Measurements from ENCODE around the gene MUSTN1. TPM values are rescaled to one million over a fixed set of nuclear protein-coding genes. Genes with fewer than 3 reads are reported as not detected.

Gene MUSTN1
- polyA plus RNA-seq, 2 of the 4 experiments (the other 2 are of a cell fraction) = not detected

DNA sequence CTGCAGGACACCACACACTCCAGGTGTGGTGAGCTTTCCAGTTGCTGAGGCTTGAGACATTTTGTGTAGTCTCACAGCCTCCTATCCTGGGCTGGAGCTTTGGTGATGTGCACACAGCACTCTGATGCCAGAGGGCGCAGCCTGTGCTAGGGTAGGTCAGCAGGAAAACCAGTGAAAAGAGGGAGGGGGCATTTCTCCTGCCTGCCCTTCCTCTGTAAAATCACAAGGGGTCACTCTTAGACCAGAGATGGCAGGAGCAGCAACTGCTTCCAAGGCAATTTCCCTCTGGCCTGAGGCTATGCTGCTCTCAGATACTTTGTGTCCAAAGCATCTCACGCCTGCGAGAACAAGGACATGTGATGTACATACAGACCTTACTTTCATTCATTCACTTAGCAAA lies 16.5 kb upstream of the MUSTN1 start:
- TF ChIP-seq SMC3 (IDR thresholded peaks at IDR 0.05) (peak; percentile 49; the same call in 2 of the 3 replicates), RNF2 (IDR thresholded peaks at IDR 0.05; ENCODE audit: borderline replicate concordance, low read depth) (no peak), RAD21 (conservative IDR thresholded peaks at IDR 0.05 in 1 of 2, IDR thresholded peaks at IDR 0.05 in 1 of 2) (peak; percentile 70 to 82), POLR2AphosphoS2 (conservative IDR thresholded peaks at IDR 0.05; ENCODE audit: low read length) (no peak), KDM5A (IDR thresholded peaks at IDR 0.05) (no peak), E2F6 (IDR thresholded peaks at IDR 0.05; ENCODE audit: borderline replicate concordance, low read depth) (no peak), HOXB5 (CRISPR knock-in tag; IDR thresholded peaks at IDR 0.05) (no peak), ESRRA (IDR thresholded peaks at IDR 0.05; ENCODE audit: borderline replicate concordance, low read length) (no peak), MYC (IDR thresholded peaks at IDR 0.05; ENCODE audit: borderline replicate concordance, low read length) (no peak), MAFK (IDR thresholded peaks at IDR 0.05; ENCODE audit: partially characterized antibody) (no peak), CTCF (IDR thresholded peaks at IDR 0.05) (peak; percentile 50)
- Histone ChIP-seq H3K4me2 (no peak overlapping the region), H3K4me3 (no peak overlapping the region), H3K27ac (no peak overlapping the region), H3K4me1 (no peaks in the 10 kb centered on the region), H3K9me3 (no peaks in the 10 kb centered on the region)
- DNase-seq (ENCODE audit: low read depth in 1 of 2, low spot score in 1 of 2) = peak; percentile 52 to 62
- ChIA-PET CTCF (interaction anchor here (0.7 to 4.4 kb wide), 16 partner anchors 9 to 345 kb away, joined by 3 to 31 read pairs (median 3); no protein-coding TSS in a partner anchor), POLR2A (no interaction called here)
- no peak for FAIRE-seq
- ATAC-seq = peak; percentile 88 to 95
- WGBS (ENCODE audit: missing lambda C conversion rate) = 58% methylated on average over 3 of the region's 3 CpGs

DNA sequence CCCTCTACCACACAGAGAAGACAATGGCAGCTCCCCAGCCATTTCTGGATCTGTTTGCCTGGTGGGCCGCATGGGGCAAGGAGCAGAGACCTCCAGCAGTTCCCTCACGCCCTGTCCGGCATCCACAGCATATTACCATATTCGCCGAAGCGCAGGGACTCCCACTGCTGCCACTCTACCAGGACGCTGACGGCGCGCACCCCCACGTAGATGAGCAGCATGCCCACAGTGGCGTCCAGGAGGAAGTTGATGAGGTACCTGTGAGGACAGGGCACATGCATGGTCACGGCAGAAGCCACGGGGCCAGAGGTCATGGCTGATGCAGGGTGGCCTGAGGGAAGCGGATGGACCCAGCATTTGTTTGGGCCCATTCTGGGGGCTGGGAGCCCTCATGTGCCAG lies 14.8 kb upstream of the MUSTN1 start:
- DNase-seq (ENCODE audit: low read depth in 1 of 2, low spot score in 1 of 2) = no peak
- TF ChIP-seq ZNF302 (CRISPR knock-in tag; IDR thresholded peaks at IDR 0.05) (no peak), MAFK (IDR thresholded peaks at IDR 0.05; ENCODE audit: partially characterized antibody) (no peak), HOXB5 (CRISPR knock-in tag; IDR thresholded peaks at IDR 0.05) (no peak), JUN (IDR thresholded peaks at IDR 0.05) (no peak), RNF2 (IDR thresholded peaks at IDR 0.05; ENCODE audit: borderline replicate concordance, low read depth) (no peak), EP300 (IDR thresholded peaks at IDR 0.05) (no peak), EHMT2 (IDR thresholded peaks at IDR 0.05; ENCODE audit: low read depth) (no peak), CEBPB (IDR thresholded peaks at IDR 0.05) (no peak), GATA3 (IDR thresholded peaks at IDR 0.05; ENCODE audit: borderline replicate concordance) (no peak), HES2 (IDR thresholded peaks at IDR 0.05) (no peak), RAD21 (conservative IDR thresholded peaks at IDR 0.05 in 1 of 2, IDR thresholded peaks at IDR 0.05 in 1 of 2) (no peak)
- Histone ChIP-seq H3K4me3 (no peak overlapping the region), H3K4me1 (no peaks in the 10 kb centered on the region), H3K27ac (no peak overlapping the region), H3K9me3 (no peaks in the 10 kb centered on the region), H3K4me2 (no peak overlapping the region)
- no peak for FAIRE-seq
- POLR2A ChIA-PET = no interaction called here
- WGBS (ENCODE audit: missing lambda C conversion rate) = 98% methylated on average over 5 of the region's 15 CpGs
- CTCF ChIA-PET = interaction anchor here (1.0 to 2.1 kb wide), 6 partner anchors 11 to 347 kb away, joined by 3 to 6 read pairs (median 3); no protein-coding TSS in a partner anchor
- no peak for ATAC-seq

DNA sequence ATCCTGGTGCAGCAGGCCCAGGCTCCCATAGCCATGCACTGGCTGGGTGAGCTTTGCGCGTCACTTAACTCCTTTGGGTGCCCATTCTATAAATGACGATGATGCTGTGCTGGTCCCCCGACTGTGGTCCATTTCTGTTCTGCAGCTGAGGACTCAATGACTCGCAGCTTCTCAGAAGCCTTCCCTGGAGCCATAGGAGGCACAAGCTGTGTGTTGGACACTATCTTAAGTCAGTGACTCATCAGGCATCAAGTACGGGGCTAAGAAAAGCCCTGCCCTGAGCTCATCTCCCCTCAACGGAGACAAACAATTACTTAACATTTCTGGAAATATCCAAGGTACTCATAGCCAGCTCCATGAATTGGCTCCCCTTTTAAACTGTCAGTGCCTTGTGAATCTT lies 13.8 kb upstream of the MUSTN1 start:
- Histone ChIP-seq H3K27ac (no peak overlapping the region), H3K4me2 (no peak overlapping the region), H3K4me3 (no peak overlapping the region), H3K4me1 (no peaks in the 10 kb centered on the region), H3K9me3 (no peaks in the 10 kb centered on the region)
- 54% methylated on average over 3 of the region's 7 CpGs for WGBS (ENCODE audit: missing lambda C conversion rate)
- ATAC-seq (no peak; a peak in 1 of 6 replicates), FAIRE-seq (no peak), DNase-seq (ENCODE audit: low read depth in 1 of 2, low spot score in 1 of 2) (peak in 1 of 2 experiments; percentile 9)
- CTCF ChIA-PET = interaction anchor here (0.8 to 1.5 kb wide), 6 partner anchors 9 to 266 kb away, joined by 3 to 4 read pairs (median 3); no protein-coding TSS in a partner anchor
- POLR2A ChIA-PET = no interaction called here
- TF ChIP-seq ATOH8 (CRISPR knock-in tag; IDR thresholded peaks at IDR 0.05; ENCODE audit: low read depth) = no peak
- no peak for TF ChIP-seq HOXB13 (CRISPR knock-in tag; IDR thresholded peaks at IDR 0.05; ENCODE audit: low read depth)
- no peak for TF ChIP-seq EHMT2 (IDR thresholded peaks at IDR 0.05; ENCODE audit: low read depth)
- TF ChIP-seq RAD21 (conservative IDR thresholded peaks at IDR 0.05 in 1 of 2, IDR thresholded peaks at IDR 0.05 in 1 of 2) = no peak
- TF ChIP-seq POLR2AphosphoS2 (conservative IDR thresholded peaks at IDR 0.05; ENCODE audit: low read length) = no peak
- TF ChIP-seq MAZ (IDR thresholded peaks at IDR 0.05; ENCODE audit: borderline replicate concordance, low read depth, low read length) = no peak
- no peak for TF ChIP-seq POLR2A (IDR thresholded peaks at IDR 0.05; ENCODE audit: low read length)
- no peak for TF ChIP-seq HOXB5 (CRISPR knock-in tag; IDR thresholded peaks at IDR 0.05)
- TF ChIP-seq PHF8 (IDR thresholded peaks at IDR 0.05; ENCODE audit: borderline replicate concordance, low read depth) = no peak
- TF ChIP-seq CBX2 (IDR thresholded peaks at IDR 0.05; ENCODE audit: borderline replicate concordance, low read depth) = no peak
- TF ChIP-seq RARB (CRISPR knock-in tag; IDR thresholded peaks at IDR 0.05) = no peak
- no peak for TF ChIP-seq CEBPB (IDR thresholded peaks at IDR 0.05)
- TF ChIP-seq, protein P1, sequence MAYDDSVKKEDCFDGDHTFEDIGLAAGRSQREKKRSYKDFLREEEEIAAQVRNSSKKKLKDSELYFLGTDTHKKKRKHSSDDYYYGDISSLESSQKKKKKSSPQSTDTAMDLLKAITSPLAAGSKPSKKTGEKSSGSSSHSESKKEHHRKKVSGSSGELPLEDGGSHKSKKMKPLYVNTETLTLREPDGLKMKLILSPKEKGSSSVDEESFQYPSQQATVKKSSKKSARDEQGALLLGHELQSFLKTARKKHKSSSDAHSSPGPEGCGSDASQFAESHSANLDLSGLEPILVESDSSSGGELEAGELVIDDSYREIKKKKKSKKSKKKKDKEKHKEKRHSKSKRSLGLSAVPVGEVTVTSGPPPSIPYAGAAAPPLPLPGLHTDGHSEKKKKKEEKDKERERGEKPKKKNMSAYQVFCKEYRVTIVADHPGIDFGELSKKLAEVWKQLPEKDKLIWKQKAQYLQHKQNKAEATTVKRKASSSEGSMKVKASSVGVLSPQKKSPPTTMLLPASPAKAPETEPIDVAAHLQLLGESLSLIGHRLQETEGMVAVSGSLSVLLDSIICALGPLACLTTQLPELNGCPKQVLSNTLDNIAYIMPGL (CRISPR knock-in tag; IDR thresholded peaks at IDR 0.05; ENCODE audit: borderline replicate concordance) = no peak
- TF ChIP-seq TP53 (CRISPR knock-in tag; IDR thresholded peaks at IDR 0.05) = no peak
- TF ChIP-seq E2F6 (IDR thresholded peaks at IDR 0.05; ENCODE audit: borderline replicate concordance, low read depth) = no peak
